ENCODE results near the gene CNTN2. TPM values are rescaled to one million over a fixed set of nuclear protein-coding genes. Genes with fewer than 3 reads are reported as not detected.

The CNTN2 gene
- total RNA-seq, 1 donor from 2014 or later = 0.51 TPM

DNA sequence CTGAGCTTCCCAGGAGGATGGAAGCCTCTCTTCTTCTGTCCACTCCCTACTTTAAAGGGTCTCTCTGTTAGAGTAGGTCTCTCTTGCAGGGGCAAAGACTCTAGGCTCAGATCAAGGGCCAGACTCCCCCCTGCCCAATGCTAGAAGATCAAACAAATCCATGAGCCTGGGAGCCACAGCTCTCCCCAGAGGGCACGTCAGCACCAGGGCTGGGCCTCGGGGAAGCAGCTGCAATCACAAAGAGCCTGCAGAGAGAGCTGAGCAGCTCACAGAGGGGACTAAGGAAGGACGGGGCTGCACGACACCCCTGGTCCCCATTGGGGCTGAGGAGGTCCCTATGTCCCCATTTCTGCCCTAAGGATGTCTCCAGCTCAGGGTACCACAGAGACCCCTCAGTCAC, 3.9 kb downstream of the CNTN2 start:
- ATAC-seq = no peak
- no peak for DNase-seq (ENCODE audit: missing footprints)
- intact Hi-C loops (cut with DNase I) = no loop called here

DNA sequence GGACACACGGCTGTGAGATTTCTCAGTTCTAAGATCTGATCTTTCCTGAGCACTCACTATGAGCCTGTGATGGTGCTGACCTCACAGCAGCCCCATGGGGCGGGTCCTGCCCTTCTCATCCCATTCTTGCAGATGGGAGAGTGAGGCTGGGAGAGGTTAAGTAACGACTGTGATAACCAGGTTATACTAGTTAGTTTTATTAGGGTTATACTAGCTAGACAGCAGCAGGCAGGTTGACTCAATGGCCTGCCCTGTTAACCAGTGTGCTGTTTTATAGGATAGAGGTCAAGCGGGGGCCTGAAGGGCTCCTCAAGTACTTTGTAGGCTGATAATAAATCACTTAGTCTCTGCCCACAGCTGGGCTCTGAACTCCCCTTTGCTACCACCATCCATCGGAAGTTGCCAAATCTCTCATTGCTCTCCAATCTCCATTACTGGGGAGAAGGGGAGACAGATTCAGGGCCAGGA, 4.8 kb downstream of the CNTN2 start:
- DNase-seq (ENCODE audit: missing footprints) = no peak
- intact Hi-C loops (cut with DNase I) = no loop called here
- ATAC-seq = no peak

DNA sequence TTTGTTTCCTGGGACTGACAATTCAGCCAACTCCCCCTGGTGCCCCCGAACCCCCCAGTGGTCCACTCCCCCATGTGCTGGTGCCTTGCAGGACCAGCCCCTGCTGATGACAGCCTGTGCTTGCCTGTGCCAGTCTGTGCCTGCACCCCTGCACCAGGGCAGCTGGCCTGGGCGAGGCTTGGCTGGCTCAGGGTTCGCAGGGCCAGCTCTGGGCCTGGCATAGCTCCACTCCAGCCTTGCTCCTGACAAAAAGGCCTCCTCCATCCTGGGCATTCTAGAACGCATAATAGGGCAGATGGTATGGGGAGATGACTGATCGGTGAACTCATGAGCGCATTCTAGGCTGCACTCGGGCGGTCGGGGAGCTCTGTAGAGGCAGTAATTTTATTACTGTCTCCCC, 5.4 kb downstream of the CNTN2 start:
- intact Hi-C loops (cut with DNase I) = no loop called here
- no peak for ATAC-seq
- no peak for DNase-seq (ENCODE audit: missing footprints)

DNA sequence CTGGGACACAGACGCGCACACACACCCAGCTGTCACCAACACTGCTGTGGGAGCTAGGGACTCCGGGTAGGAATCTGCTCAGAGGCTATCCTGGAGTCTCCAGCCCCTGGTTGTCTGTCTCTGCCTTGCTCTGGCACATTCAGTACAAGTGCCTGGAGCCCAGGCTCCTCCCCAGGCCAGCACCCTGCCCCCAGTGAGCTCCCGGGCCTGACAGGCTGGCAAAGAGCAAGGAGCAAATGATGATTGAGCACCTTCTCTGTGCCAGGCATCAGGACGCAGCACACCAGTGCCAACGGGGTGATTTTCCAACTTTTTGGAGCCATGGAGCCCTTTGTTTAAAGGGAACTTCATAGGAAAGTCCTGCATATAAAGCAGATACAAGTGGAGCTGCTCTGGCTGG, 6.5 kb downstream of the CNTN2 start:
- intact Hi-C loops (cut with DNase I) = no loop called here
- ATAC-seq = peak; percentile 64
- DNase-seq (ENCODE audit: missing footprints) = no peak

DNA sequence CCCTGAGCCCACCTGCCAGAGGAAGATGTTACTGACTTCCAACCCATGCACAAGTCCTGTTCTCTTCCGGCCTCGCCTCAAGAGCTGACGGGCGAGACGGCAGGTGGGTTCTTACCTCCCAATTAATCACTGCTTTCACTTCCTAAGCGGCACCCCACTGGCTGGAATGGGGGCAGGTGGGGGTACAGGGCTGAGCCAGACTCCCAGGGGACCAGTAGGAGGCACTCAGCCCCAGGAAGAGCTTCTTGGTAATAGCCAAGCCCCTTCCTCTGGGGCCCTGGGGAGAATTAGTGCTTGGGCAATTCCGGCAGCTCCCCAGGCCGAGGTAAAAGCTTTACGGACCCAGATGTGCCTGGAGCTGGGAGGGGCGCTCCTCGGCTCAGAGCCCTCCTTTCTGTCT, 9.7 kb downstream of the CNTN2 start:
- intact Hi-C loops (cut with DNase I) = no loop called here
- ATAC-seq (no peak), DNase-seq (ENCODE audit: missing footprints) (no peak)

DNA sequence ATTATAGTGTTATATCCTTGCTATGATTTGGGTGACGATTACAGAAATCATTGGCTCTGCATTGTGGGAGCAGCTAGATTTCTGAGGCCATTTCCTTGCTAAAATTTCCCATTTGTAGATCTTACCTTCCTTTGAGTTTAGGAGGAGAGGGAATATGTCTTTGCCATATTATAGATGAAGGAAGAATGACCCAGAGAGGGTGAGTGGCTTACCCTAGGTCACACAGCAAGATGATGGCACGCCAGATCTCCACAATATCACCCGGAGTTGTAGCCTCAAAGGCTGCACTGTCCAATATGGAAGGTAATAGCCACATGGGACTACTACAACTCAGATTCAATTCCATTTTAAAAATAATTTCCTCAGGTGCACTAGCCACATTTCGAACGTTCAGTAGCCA, 10.3 kb downstream of the CNTN2 start:
- no peak for ATAC-seq
- no peak for DNase-seq (ENCODE audit: missing footprints)
- intact Hi-C loops (cut with DNase I) = no loop called here

DNA sequence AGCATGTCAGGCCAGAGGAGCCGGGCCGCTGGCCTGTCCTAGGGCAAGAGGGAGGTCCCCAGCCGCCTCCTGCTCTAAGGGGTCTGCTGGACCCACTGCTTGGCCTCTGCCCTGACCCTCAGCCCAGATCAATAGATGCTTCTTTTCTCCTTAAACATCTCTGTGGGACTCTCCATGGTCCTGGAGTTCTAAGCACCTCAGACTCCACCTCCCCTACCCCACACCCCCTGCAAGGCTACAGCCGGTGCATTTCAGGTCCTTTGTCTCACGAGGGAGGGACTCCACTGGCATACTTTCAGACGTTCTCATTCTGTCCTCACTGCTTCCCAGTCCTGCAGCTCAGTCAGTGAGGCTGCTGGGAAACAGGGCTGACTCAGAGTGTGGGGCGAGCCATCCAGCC, 11.0 kb downstream of the CNTN2 start:
- no peak for DNase-seq (ENCODE audit: missing footprints)
- no peak for ATAC-seq
- intact Hi-C loops (cut with DNase I) = no loop called here

DNA sequence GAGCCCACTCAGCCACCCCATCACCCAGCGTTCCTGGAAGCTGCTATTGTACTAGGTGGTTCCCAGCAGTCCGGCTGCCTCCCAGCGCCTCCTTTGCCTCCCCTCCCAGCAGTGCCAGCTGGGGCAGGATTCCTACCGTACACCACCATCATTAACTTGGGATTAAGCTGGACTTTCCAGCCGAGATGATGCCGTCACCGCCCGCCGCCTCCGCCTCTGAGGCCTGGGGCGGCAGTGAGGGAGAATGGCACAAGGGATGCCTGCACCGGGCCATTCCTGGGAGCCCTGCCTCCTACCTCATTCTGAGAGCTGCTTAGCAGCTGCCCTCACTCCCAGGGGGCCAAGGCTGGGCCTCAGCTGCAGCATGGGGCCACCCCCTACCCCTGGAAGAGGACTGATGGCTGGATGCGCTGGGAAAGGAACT, 13.2 kb downstream of the CNTN2 start:
- intact Hi-C loops (cut with DNase I) = no loop called here
- ATAC-seq = no peak
- DNase-seq (ENCODE audit: missing footprints) = no peak

DNA sequence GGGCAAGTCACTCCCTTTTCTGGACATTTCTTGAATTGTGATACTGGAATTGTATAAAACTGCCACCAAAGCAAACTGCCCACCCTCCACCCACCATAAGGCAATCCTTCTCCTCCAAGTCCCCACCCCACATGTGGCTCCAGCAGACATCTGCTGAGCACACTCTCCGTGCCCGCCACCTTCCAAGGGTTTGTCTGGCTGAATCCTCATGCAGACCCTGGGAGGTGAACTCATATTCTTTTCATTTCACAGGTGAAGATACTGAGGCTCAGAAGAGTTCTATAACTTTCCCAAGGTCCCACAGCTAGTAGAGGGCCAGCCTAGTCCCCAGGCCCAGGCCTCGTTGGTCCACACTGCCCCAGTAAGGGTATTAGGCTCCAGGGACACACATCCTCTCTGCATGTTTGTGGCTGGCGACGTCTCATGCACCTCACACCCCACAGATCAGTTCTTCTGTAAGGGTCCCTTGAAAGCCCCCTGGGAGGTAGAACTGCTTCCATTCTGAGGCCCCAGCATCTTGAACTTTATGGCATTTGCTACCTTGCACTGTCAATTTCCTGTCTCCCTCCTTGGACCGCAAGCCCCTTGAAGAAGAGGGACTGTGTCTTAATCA, 14.1 kb downstream of the CNTN2 start:
- ATAC-seq (no peak), DNase-seq (ENCODE audit: missing footprints) (no peak)
- intact Hi-C loops (cut with DNase I) = no loop called here

DNA sequence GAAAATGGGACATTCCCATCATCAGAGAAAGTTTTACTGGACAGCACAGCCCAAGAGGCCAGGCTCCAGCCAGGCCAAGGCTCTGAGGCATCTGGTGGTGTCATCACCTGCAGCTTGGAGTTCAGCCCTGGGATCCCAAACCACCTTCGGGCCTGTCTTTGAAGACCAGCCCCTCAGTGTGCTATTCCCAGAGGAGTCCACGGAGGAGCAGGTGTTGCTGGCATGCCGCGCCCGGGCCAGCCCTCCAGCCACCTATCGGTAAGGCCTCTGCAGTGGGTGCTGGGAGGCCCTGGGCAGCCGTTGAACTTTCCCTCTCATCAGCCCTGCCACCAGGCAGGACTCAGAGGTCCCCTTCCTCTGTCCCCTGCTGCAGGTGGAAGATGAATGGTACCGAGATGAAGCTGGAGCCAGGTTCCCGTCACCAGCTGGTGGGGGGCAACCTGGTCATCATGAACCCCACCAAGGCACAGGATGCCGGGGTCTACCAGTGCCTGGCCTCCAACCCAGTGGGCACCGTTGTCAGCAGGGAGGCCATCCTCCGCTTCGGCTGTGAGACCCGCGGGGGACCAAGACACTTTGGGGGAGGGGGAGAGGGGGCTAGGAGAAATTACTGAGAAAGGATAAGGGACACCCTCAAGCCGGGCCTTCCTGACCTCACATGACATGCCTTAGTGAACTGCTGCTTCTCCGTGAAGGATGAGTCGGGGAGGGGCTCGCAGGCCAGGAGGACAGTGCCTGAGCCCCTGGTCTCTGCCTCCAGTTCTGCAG, 15.0 kb downstream of the CNTN2 start:
- DNase-seq (ENCODE audit: missing footprints) = no peak
- no peak for ATAC-seq
- intact Hi-C loops (cut with DNase I) = no loop called here

DNA sequence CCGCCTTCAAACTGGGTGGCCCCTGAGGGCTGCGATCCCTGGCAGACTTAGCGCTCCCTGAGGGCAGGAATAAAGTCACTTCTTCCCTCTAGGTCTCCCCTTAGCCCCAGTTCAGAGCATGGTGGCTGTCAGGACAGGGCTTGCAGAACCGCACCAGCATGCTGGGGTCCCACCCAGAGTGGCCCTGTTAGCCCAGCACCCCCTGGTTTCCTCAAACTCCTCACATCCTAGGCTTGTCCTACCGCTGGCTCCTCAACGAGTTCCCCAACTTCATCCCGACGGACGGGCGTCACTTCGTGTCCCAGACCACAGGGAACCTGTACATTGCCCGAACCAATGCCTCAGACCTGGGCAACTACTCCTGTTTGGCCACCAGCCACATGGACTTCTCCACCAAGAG, 15.8 kb downstream of the CNTN2 start:
- intact Hi-C loops (cut with DNase I) = no loop called here
- DNase-seq (ENCODE audit: missing footprints) = no peak
- ATAC-seq = no peak

DNA sequence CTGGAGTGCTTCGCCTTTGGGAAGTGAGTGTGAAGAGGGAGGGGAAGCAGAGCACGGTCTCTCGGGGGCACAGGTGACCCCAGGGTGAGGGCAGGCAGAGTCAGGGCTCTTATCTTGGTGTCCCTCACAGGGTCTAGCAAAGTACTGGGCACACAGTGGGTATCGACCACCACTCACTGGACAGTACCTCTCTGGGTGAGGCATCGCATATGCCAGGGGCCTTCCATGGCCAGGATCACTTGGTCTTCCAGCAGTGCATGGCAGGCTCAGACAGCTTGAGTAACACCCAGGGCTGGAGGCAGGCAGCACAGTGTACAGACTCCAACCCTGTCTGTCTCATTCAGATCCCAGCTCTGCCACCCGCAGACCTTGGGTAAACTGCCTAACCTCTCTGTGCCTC, 16.6 kb downstream of the CNTN2 start:
- intact Hi-C loops (cut with DNase I) = loop anchor here (5.0 kb wide), 1 partner anchor 252 kb away; no protein-coding TSS in a partner anchor
- ATAC-seq (no peak), DNase-seq (ENCODE audit: missing footprints) (no peak)

DNA sequence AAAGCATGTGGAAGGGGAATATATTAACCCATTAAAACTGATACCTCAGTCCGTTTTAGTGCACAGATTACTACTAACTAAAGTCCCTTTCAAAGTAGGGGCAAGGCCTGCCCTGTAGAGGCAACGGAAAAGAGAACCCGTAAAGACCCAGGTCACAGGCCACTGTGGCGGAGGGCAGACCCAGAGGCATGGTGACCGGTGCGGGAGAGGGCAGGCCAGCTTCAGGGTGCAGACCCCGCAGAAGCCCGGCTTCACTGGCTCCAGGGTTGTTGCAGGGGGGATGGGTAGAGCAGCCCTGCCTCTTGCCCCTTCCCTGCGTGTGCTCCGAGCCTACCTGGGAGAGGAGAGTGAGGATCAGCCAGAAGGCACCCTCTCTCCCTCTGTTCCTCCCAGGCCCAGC, 17.7 kb downstream of the CNTN2 start:
- DNase-seq (ENCODE audit: missing footprints) = no peak
- intact Hi-C loops (cut with DNase I) = loop anchor here (1.0 to 5.0 kb wide), 2 partner anchors 71 to 253 kb away; no protein-coding TSS in a partner anchor
- no peak for ATAC-seq

DNA sequence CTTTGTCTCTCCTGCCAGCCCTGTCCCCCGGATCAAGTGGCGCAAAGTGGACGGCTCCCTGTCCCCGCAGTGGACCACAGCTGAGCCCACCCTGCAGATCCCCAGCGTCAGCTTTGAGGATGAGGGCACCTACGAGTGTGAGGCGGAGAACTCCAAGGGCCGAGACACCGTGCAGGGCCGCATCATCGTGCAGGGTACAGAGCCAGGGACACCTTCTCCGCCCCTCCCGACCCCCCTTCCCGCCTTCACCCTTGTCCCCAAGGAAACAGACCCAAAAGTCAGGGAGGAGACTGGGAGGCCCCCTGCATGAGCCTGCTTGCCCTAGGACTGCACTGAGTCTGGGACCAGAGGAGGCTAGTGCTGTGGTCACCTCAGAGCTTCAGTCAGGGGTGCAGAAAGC, 18.2 kb downstream of the CNTN2 start:
- peak; percentile 6 for ATAC-seq
- intact Hi-C loops (cut with DNase I) = loop anchor here (1.0 to 5.0 kb wide), 2 partner anchors 72 to 254 kb away; no protein-coding TSS in a partner anchor
- no peak for DNase-seq (ENCODE audit: missing footprints)

DNA sequence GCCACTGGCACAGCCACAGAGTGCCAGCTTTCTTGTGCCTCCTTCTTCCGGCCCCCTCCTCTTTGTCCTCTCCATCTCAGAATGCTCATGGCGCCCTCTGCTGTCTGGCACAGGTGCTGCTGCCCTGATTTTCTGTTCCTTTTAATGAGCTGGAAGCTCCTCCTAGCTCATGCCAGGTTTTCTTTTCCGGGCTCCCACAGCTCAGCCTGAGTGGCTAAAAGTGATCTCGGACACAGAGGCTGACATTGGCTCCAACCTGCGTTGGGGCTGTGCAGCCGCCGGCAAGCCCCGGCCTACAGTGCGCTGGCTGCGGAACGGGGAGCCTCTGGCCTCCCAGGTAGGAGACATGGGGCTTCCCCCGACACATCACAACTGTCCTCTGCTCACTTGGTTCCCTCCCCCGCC, 18.7 kb downstream of the CNTN2 start:
- DNase-seq (ENCODE audit: missing footprints) (no peak), ATAC-seq (peak; percentile 49)
- intact Hi-C loops (cut with DNase I) = loop anchor here (1.0 to 5.0 kb wide), 2 partner anchors 72 to 254 kb away; no protein-coding TSS in a partner anchor

DNA sequence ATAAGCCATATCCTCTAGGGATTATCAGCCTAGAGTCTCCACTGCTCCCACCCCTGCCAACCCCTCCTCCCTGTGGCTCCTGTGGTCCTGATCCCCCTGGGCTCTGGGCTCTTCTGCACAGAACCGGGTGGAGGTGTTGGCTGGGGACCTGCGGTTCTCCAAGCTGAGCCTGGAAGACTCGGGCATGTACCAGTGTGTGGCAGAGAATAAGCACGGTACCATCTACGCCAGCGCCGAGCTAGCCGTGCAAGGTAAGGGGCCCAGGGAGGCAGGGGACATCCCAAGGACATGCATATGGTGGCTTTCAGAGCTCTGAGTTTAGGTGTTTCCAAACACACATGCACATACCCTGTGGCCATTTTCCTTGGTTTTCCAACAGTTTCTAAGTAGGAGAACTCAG, 19.3 kb downstream of the CNTN2 start:
- ATAC-seq (no peak), DNase-seq (ENCODE audit: missing footprints) (no peak)
- intact Hi-C loops (cut with DNase I) = loop anchor here (5.0 kb wide), 1 partner anchor 255 kb away; no protein-coding TSS in a partner anchor

DNA sequence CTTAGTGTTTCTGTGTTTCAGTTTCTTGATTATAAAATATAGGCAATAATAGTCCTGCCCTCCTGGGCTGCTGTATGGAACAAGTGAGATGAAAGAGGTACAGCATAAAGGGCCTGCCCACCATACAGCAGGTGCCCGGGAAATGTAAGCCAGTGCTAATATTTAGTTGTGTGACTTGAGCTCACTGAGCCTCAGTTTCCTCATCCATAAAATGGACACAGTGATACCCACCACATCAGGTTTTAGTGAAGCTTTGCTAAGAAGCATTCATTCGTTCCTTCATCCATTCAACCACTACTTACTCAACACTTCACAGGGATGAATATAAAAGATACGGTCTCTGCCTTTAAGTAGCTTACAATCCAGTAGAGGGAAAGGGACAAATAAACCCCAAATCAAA, 19.9 kb downstream of the CNTN2 start:
- ATAC-seq = no peak
- DNase-seq (ENCODE audit: missing footprints) = no peak
- intact Hi-C loops (cut with DNase I) = loop anchor here (5.0 kb wide), 1 partner anchor 256 kb away; no protein-coding TSS in a partner anchor

DNA sequence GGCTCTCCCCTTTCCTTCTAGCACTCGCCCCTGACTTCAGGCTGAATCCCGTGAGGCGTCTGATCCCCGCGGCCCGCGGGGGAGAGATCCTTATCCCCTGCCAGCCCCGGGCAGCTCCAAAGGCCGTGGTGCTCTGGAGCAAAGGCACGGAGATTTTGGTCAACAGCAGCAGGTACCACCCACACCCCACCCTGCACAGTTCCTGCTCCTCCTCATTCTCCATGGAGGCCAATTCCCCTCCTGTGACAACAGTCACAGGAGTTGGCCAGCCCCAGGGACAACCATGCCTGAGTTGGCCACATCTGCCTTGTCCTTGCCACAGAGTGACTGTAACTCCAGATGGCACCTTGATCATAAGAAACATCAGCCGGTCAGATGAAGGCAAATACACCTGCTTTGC, 21.3 kb downstream of the CNTN2 start:
- ATAC-seq (no peak), DNase-seq (ENCODE audit: missing footprints) (no peak)
- intact Hi-C loops (cut with DNase I) = loop anchor here (5.0 kb wide), 1 partner anchor 257 kb away; no protein-coding TSS in a partner anchor

DNA sequence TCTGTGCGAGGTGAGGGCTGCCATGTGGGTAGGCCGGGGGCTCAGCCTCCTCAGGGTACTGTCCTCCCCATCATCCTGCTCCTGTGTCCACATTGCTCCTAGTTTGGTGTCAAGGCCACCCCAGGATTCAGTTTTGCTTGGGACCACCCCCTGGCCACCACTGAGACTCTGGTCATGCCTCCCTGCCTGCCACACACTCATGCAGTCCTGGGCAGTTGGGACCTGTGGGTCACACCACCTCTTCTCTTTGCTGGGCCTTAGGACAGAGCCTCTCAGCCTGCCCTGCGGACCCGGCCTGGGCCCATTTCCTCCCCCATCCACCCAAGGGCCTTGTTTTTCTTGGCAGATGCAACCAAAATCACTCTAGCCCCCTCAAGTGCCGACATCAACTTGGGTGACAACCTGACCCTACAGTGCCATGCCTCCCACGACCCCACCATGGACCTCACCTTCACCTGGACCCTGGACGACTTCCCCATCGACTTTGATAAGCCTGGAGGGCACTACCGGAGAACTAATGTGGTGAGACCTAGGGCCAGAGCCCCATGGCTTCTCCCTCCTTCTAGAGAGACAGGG, 21.8 kb downstream of the CNTN2 start:
- ATAC-seq (no peak), DNase-seq (ENCODE audit: missing footprints) (no peak)
- intact Hi-C loops (cut with DNase I) = loop anchor here (5.0 kb wide), 2 partner anchors 187 to 258 kb away; no protein-coding TSS in a partner anchor

DNA sequence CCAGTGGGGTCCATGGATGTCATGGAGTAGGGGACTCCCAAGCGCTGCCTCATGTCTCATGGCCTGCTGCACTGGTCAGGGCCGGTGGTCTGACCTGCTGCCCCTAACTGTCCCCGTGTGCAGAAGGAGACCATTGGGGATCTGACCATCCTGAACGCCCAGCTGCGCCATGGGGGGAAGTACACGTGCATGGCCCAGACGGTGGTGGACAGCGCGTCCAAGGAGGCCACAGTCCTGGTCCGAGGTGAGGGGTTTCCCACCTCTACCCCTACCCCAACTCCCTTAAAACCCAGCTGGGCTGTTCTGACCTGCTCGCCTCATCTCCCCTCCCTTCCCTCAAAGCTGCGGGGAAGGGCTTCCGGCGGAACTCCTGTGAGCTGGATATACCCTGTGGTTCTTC, 22.7 kb downstream of the CNTN2 start:
- intact Hi-C loops (cut with DNase I) = loop anchor here (5.0 kb wide), 1 partner anchor 187 kb away; no protein-coding TSS in a partner anchor
- no peak for ATAC-seq
- no peak for DNase-seq (ENCODE audit: missing footprints)

Measured in Right ventricle myocardium inferior (tissue), 1 donor.